SK-N-SH (cell line): Measurements from ENCODE around the gene C13orf46. TPM values are rescaled to one million over a fixed set of nuclear protein-coding genes. Genes with fewer than 3 reads are reported as not detected.

ENCODE experiments used
- CTCF ChIA-PET: fragments of 300-600, 350-600 bp; formaldehyde crosslinking; extraction: SDS; loops from one replicate; lab custom pipeline; 2021; lab: Yijun Ruan, JAX
- POLR2A ChIA-PET: fragments of 350-600 bp; sonication (Branson Sonifier 250); formaldehyde crosslinking; extraction: SDS; loops from one replicate; lab custom pipeline; 2020; ENCODE audit warnings: antibody characterized with exemption, inconsistent platforms; lab: Yijun Ruan, JAX
- DNase-seq: peaks from one replicate; pipeline ENCODE4 v3.0.0; 2012
- H2AFZ ChIP-seq: fragments of 200-600 bp; sonication (generic); 2 replicates; pipeline ENCODE4 v1.8.1; 2016; ENCODE audit warnings: antibody characterized with exemption, mild to moderate bottlenecking, low read depth
- H3F3A ChIP-seq: fragments of 200-600 bp; sonication (generic); replicated peaks from 2 replicates; pipeline ENCODE3; 2016; ENCODE audit warnings: antibody characterized with exemption, mild to moderate bottlenecking; ENCODE audit not compliant: insufficient read depth
- H3K27ac ChIP-seq, 2 experiments: fragments of 200-500 bp in 1 of 2; fragments of 200-600 bp in 1 of 2; sonication (Bioruptor generic) in 1 of 2; sonication (generic), shearing (Covaris generic) in 1 of 2; 2 replicates each; pipeline versions ENCODE4 v1.5.1 to v1.6.1; 2014 to 2016; ENCODE audit warnings: low read depth in 2 of 2, inconsistent platforms in 1 of 2, low read length in 1 of 2, mild to moderate bottlenecking in 1 of 2, mixed read lengths in 1 of 2
- H3K27me3 ChIP-seq: fragments of 200-600 bp; sonication (generic), shearing (Covaris generic); 2 replicates; pipeline ENCODE4 v1.6.1; 2016; ENCODE audit warnings: mixed run types; ENCODE audit not compliant: insufficient read depth
- H3K36me3 ChIP-seq, 2 experiments: fragments of 200-500 bp in 1 of 2; fragments of 200-600 bp in 1 of 2; sonication (Bioruptor generic) in 1 of 2; sonication (generic) in 1 of 2; replicated peaks in 1 of 2; 2 replicates each; pipeline versions ENCODE3 to v1.5.1; 2014 to 2016; ENCODE audit warnings: low read length in 1 of 2, mild to moderate bottlenecking in 1 of 2; ENCODE audit not compliant: insufficient read depth in 2 of 2, control insufficient read depth in 1 of 2
- H3K4me1 ChIP-seq, 2 experiments: fragments of 200-500 bp in 1 of 2; fragments of 200-600 bp in 1 of 2; sonication (Bioruptor generic) in 1 of 2; sonication (generic), shearing (Covaris generic) in 1 of 2; 2 replicates each; pipeline versions ENCODE4 v1.5.1 to v1.6.1; 2014 to 2016; ENCODE audit warnings: low read depth in 1 of 2, low read length in 1 of 2, mixed run types in 1 of 2; ENCODE audit not compliant: insufficient read depth in 2 of 2, control insufficient read depth in 1 of 2
- H3K4me2 ChIP-seq: fragments of 200-600 bp; sonication (generic), shearing (Covaris generic); 2 replicates; pipeline ENCODE4 v1.6.1; 2017; ENCODE audit warnings: mixed run types
- H3K4me3 ChIP-seq, 2 experiments: fragments of 200-500 bp in 1 of 2; fragments of 200-600 bp in 1 of 2; sonication (Bioruptor generic) in 1 of 2; sonication (generic), shearing (Covaris generic) in 1 of 2; 2 replicates each; pipeline versions ENCODE4 v1.5.1 to v1.8.1; 2014 to 2016; ENCODE audit warnings: low read depth in 2 of 2, inconsistent platforms in 1 of 2, low read length in 1 of 2, mild to moderate bottlenecking in 1 of 2, mixed read lengths in 1 of 2, moderate library complexity in 1 of 2
- H3K79me2 ChIP-seq: fragments of 200-600 bp; sonication (generic); 2 replicates; pipeline ENCODE4 v1.8.1; 2017; ENCODE audit warnings: mild to moderate bottlenecking; ENCODE audit not compliant: insufficient read depth
- H3K9ac ChIP-seq: fragments of 200-600 bp; sonication (generic); 2 replicates; pipeline ENCODE4 v1.6.1; 2017; ENCODE audit warnings: mixed run types
- H3K9me2 ChIP-seq: fragments of 200-600 bp; sonication (generic); 2 replicates; pipeline ENCODE4 v1.6.1; 2017; ENCODE audit warnings: mixed run types
- H3K9me3 ChIP-seq: fragments of 200-600 bp; sonication (generic); 2 replicates; pipeline ENCODE4 v1.6.1; 2017; ENCODE audit warnings: mixed run types, mild to moderate bottlenecking, moderate library complexity
- H4K20me1 ChIP-seq: fragments of 200-600 bp; sonication (generic); 2 replicates; pipeline ENCODE4 v1.6.1; 2017; ENCODE audit warnings: mild to moderate bottlenecking, mixed run types; ENCODE audit not compliant: insufficient read depth
- ELF1 ChIP-seq: IDR thresholded peaks from 2 replicates; pipeline ENCODE4 v1.4.0; 2012
- EZH2phosphoT487 ChIP-seq: fragments of 200-600 bp; sonication (generic); IDR thresholded peaks from 2 replicates; pipeline ENCODE4 v1.6.1; 2017; ENCODE audit warnings: low read depth, mixed run types, mild to moderate bottlenecking, antibody characterized with exemption, moderate library complexity, borderline replicate concordance
- FOXM1 ChIP-seq: IDR thresholded peaks from 2 replicates; pipeline ENCODE4 v1.4.0; 2012; ENCODE audit warnings: low read depth, mild to moderate bottlenecking
- GABPA ChIP-seq: IDR thresholded peaks from 2 replicates; pipeline ENCODE4 v1.4.0; 2012; ENCODE audit warnings: low read depth, mild to moderate bottlenecking
- IRF3 ChIP-seq: fragments of 150-350 bp; IDR thresholded peaks from 2 replicates; pipeline ENCODE4 v1.6.1; 2016; ENCODE audit warnings: mild to moderate bottlenecking, low read depth, low read length
- JUND ChIP-seq: IDR thresholded peaks from 2 replicates; pipeline ENCODE4 v1.4.0; 2012
- MEF2A ChIP-seq: IDR thresholded peaks from 2 replicates; pipeline ENCODE4 v1.4.0; 2012; ENCODE audit warnings: low read depth, borderline replicate concordance
- MXI1 ChIP-seq: IDR thresholded peaks from 2 replicates; pipeline ENCODE4 v1.6.1; 2012; ENCODE audit warnings: mild to moderate bottlenecking, low read depth, low read length, improper control_type of control experiment
- NFIC ChIP-seq: IDR thresholded peaks from 2 replicates; pipeline ENCODE4 v1.4.0; 2012; ENCODE audit warnings: borderline replicate concordance
- POLR2AphosphoS5 ChIP-seq: IDR thresholded peaks from 2 replicates; pipeline ENCODE4 v1.6.1; 2012; ENCODE audit warnings: low read depth, low read length
- RFX5 ChIP-seq: IDR thresholded peaks from 2 replicates; pipeline ENCODE4 v1.6.1; 2012; ENCODE audit warnings: mild to moderate bottlenecking, improper control_type of control experiment, low read length
- SMC3 ChIP-seq: IDR thresholded peaks from 2 replicates; pipeline ENCODE4 v1.6.1; 2012; ENCODE audit warnings: low read depth, low read length, improper control_type of control experiment
- TAF1 ChIP-seq: IDR thresholded peaks from 2 replicates; pipeline ENCODE4 v1.6.1; 2012; ENCODE audit warnings: low read depth, mild to moderate bottlenecking, low read length, moderate library complexity, borderline replicate concordance
- TCF12 ChIP-seq: IDR thresholded peaks from 2 replicates; pipeline ENCODE4 v1.4.0; 2012
- YY1 ChIP-seq: IDR thresholded peaks from 2 replicates; pipeline ENCODE4 v1.4.0; 2012; ENCODE audit warnings: low read depth, mild to moderate bottlenecking
- ZBTB33 ChIP-seq: IDR thresholded peaks from 2 replicates; pipeline ENCODE4 v1.4.0; 2012; ENCODE audit warnings: low read depth, borderline replicate concordance
- WGBS: methylation state at CpG from one replicate; pipeline ENCODE4 v1.1.6; 2017; ENCODE audit warnings: low lambda C conversion rate; 5-methylcytosine and 5-hydroxymethylcytosine counted together
- polyA plus RNA-seq, 3 experiments: library from polyadenylated mRNA; depleted of rRNA; stranded (reverse); fragments of >200 nt; gene quantifications; 2 replicates each; pipeline ENCODE4 v1.2.3, GENCODE V29; 2012

The C13orf46 gene
- polyA plus RNA-seq, 1 of the 3 experiments (the other 2 are of a cell fraction) = 1.7 TPM

DNA sequence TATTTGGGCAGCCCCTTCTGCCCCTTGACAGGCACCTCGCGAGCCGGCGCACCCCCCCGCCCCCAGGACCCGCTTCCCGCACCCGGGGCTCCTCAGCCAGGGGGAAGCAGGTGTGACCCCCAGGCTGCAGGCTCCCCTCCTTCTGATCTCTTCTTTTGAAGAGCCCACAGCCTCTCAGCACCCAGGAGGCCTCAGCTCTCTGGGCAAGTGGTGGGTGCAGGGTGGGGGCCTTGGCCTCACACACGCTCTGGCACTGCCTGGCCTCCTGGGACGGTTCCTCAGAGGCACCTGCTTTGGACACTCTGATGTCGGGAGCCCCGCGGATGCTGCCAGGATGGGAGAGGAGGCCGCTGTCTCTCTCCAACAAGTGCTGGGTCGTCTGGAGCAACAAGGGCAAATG lies 1.5 kb upstream of the C13orf46 start (continued):
- TF ChIP-seq IRF3 = no peak
- no peak for TF ChIP-seq TCF12
- no peak for TF ChIP-seq SMC3
- no peak for TF ChIP-seq FOXM1
- TF ChIP-seq YY1 = no peak
- no peak for TF ChIP-seq GABPA
- no peak for TF ChIP-seq TAF1
- no peak for TF ChIP-seq POLR2AphosphoS5
- no peak for TF ChIP-seq ELF1
- no peak for TF ChIP-seq JUND
- no peak for TF ChIP-seq EZH2phosphoT487
- no peak for TF ChIP-seq NFIC

DNA sequence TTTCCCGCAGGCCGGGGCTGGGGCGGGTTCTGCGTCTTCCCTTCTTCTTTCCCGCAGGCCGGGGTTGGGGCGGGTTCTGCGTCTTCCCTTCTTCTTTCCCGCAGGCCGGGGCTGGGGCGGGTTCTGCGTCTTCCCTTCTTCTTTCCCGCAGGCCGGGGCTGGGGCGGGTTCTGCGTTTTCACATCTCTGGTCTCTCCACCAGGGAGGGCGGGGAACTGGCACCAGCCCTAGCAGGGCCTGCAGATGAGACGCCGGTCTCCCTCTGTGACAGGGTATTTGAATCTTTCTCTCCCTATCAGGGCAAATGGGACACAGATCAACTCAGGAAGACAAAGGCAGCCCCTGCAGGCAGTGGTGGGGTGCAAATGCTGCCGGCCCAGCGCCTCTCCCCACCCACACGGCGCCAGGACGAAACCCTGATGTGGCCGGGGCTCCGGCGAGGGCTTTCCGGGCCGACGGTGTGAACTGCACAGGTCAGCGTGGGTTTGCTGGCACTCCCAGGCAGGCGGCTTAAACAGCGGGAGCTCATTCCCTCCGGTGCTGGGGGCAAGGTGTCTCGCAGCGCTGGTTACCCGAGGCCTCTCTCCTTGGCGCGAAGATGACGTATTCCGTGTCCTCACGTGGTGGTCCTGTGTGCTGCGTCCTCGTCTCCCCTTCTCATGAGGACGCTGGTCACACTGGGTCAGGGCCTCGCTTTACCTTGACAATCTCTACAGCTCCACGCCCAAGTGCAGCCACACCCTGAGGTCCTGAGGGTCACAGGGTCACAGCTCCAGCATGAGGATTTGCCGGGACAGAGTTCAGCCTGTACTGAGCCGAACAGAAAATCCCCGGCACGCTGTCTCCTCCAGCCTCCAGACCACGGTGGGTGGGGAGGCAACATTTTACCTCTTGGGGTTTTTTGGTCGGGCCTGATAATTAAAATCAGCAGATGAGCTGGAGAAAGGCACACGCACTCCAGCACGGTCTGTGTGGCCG lies 717 bp upstream of the C13orf46 start:
- Histone ChIP-seq H4K20me1 (no peaks in the 10 kb centered on the region), H3K9ac (no peak overlapping the region), H3K9me3 (no peaks in the 10 kb centered on the region), H3K79me2 (no peaks in the 10 kb centered on the region), H3K4me1 (peaks cover 0 to 6% of the 10 kb centered on the region in 2 experiments; a peak in 3 of 4 replicates), H3K4me2 (no peak overlapping the region), H3K27ac (no peak overlapping the region), H3K27me3 (no peaks in the 10 kb centered on the region), H3K9me2 (no peaks in the 10 kb centered on the region), H3K36me3 (peaks cover 11 to 32% of the 10 kb centered on the region in 2 experiments), H3K4me3 (no peak overlapping the region), H3F3A (no peaks in the 10 kb centered on the region), H2AFZ (no peak overlapping the region)
- 92% methylated on average over 32 of the region's 56 CpGs for WGBS
- TF ChIP-seq EZH2phosphoT487 (no peak), MEF2A (no peak), RFX5 (no peak), ZBTB33 (no peak), MXI1 (no peak)
- POLR2A ChIA-PET = no interaction called here
- no peak for DNase-seq
- CTCF ChIA-PET = no interaction called here
